Measurements from ENCODE around the gene UTP20.
"Not testable (repeated sequence)": the region's sequence is repeated elsewhere in the genome, so short reads cannot be mapped to it uniquely, and the experiment has no call there.

UTP20 gene

GRCh38 chr12:101415228-101415627, 135.3 kb downstream of the UTP20 start:
- Histone ChIP-seq H3K4me3 (ENCODE audit: insufficient read depth, low read depth, low read length) (no peak overlapping the region), H3K36me3 (ENCODE audit: control insufficient read depth, insufficient read depth, low read length) (no peaks in the 10 kb centered on the region), H3K27ac (ENCODE audit: insufficient read depth, low read depth, low read length, poor library complexity, severe bottlenecking) (no peak overlapping the region), H3K4me1 (ENCODE audit: control insufficient read depth, insufficient read depth, low read length) (no peaks in the 10 kb centered on the region), H3K9me3 (ENCODE audit: control insufficient read depth, low read length) (no peaks in the 10 kb centered on the region), H3K27me3 (ENCODE audit: control insufficient read depth, insufficient read depth, low read length, poor library complexity, severe bottlenecking) (no peaks in the 10 kb centered on the region)
- WGBS, 2 experiments = 90 to 100% methylated on average over 1 of the region's 1 CpG

- not testable (repeated sequence) for H3K9me3 ChIP-seq (ENCODE audit: control insufficient read depth, low read length); H3K4me1 ChIP-seq (ENCODE audit: control insufficient read depth, insufficient read depth, low read length); H3K27ac ChIP-seq (ENCODE audit: insufficient read depth, low read depth, low read length, poor library complexity, severe bottlenecking); H3K4me3 ChIP-seq (ENCODE audit: insufficient read depth, low read depth, low read length); H3K36me3 ChIP-seq (ENCODE audit: control insufficient read depth, insufficient read depth, low read length); H3K27me3 ChIP-seq (ENCODE audit: control insufficient read depth, insufficient read depth, low read length, poor library complexity, severe bottlenecking)
- WGBS, 2 experiments = 91 to 97% methylated on average over 2 to 4 of the region's 4 CpGs
Measured at GRCh38 chr12:101422066-101422465, 142.2 kb downstream of the UTP20 start.

GRCh38 chr12:101424620-101425019, 144.7 kb downstream of the UTP20 start:
- Histone ChIP-seq H3K4me3 (ENCODE audit: insufficient read depth, low read depth, low read length) (no peak overlapping the region), H3K36me3 (ENCODE audit: control insufficient read depth, insufficient read depth, low read length) (no peaks in the 10 kb centered on the region), H3K9me3 (ENCODE audit: control insufficient read depth, low read length) (no peaks in the 10 kb centered on the region), H3K4me1 (ENCODE audit: control insufficient read depth, insufficient read depth, low read length) (no peaks in the 10 kb centered on the region), H3K27me3 (ENCODE audit: control insufficient read depth, insufficient read depth, low read length, poor library complexity, severe bottlenecking) (no peaks in the 10 kb centered on the region), H3K27ac (ENCODE audit: insufficient read depth, low read depth, low read length, poor library complexity, severe bottlenecking) (no peak overlapping the region)
- WGBS, 2 experiments = 83 to 92% methylated on average over 2 of the region's 2 CpGs

- no peaks in the 10 kb centered on the region for H3K36me3 ChIP-seq (ENCODE audit: control insufficient read depth, insufficient read depth, low read length)
- no peak overlapping the region for H3K4me3 ChIP-seq (ENCODE audit: insufficient read depth, low read depth, low read length)
- no peaks in the 10 kb centered on the region for H3K27me3 ChIP-seq (ENCODE audit: control insufficient read depth, insufficient read depth, low read length, poor library complexity, severe bottlenecking)
- H3K4me1 ChIP-seq (ENCODE audit: control insufficient read depth, insufficient read depth, low read length) = no peaks in the 10 kb centered on the region
- 73% methylated on average over 2 of the region's 2 CpGs; no CpG with 5 or more reads in 1 of the 2 experiments for WGBS, 2 experiments
- no peak overlapping the region for H3K27ac ChIP-seq (ENCODE audit: insufficient read depth, low read depth, low read length, poor library complexity, severe bottlenecking)
- H3K9me3 ChIP-seq (ENCODE audit: control insufficient read depth, low read length) = no peaks in the 10 kb centered on the region
Measured at GRCh38 chr12:101430456-101430855, 150.6 kb downstream of the UTP20 start.

- no peaks in the 10 kb centered on the region for H3K4me1 ChIP-seq (ENCODE audit: control insufficient read depth, insufficient read depth, low read length)
- H3K36me3 ChIP-seq (ENCODE audit: control insufficient read depth, insufficient read depth, low read length) = no peaks in the 10 kb centered on the region
- H3K9me3 ChIP-seq (ENCODE audit: control insufficient read depth, low read length) = no peaks in the 10 kb centered on the region
- no peak overlapping the region for H3K27ac ChIP-seq (ENCODE audit: insufficient read depth, low read depth, low read length, poor library complexity, severe bottlenecking)
- no peaks in the 10 kb centered on the region for H3K27me3 ChIP-seq (ENCODE audit: control insufficient read depth, insufficient read depth, low read length, poor library complexity, severe bottlenecking)
- H3K4me3 ChIP-seq (ENCODE audit: insufficient read depth, low read depth, low read length) = no peak overlapping the region
Measured at GRCh38 chr12:101436136-101436535, 156.2 kb downstream of the UTP20 start.

Measured in ectodermal cell (in vitro differentiated cells).